ENCODE data around the gene STMP1.
A peak's percentile ranks its signal among the peaks of the same experiment; 100 is the strongest.
"Not testable (repeated sequence)": the region's sequence is repeated elsewhere in the genome, so short reads cannot be mapped to it uniquely, and the experiment has no call there.

The STMP1 gene

GRCh38 chr7:135662373-135663114 is at the start of gene STMP1:
Gene STMP1, plus strand, starts transcription at chr7:135662514.
- DNase-seq: peak; percentile 99

- DNase-seq: no peak
These were observed 46.2 kb upstream of the STMP1 start for GRCh38 chr7:135616136-135616535.

- no peak for DNase-seq
These were observed 44.5 kb upstream of the STMP1 start for GRCh38 chr7:135617781-135618180.

- no peak for DNase-seq
These were observed 43.8 kb upstream of the STMP1 start for GRCh38 chr7:135618510-135618909.

GRCh38 chr7:135620447-135620846 is 41.9 kb upstream of the STMP1 start:
- DNase-seq: peak; percentile 4

- peak; percentile 71 for DNase-seq
These were observed 41.1 kb upstream of the STMP1 start for GRCh38 chr7:135620980-135621850.

- no peak for DNase-seq
These were observed 28.0 kb upstream of the STMP1 start for GRCh38 chr7:135634191-135634878.

GRCh38 chr7:135639690-135640089 is 22.6 kb upstream of the STMP1 start:
- DNase-seq: not testable (repeated sequence)

- no peak for DNase-seq
These were observed 18.2 kb upstream of the STMP1 start for GRCh38 chr7:135644154-135644553.

GRCh38 chr7:135644729-135645128 is 17.6 kb upstream of the STMP1 start:
- DNase-seq: no peak

GRCh38 chr7:135645296-135645904 is 16.9 kb upstream of the STMP1 start:
- peak; percentile 53 for DNase-seq

GRCh38 chr7:135647755-135648154 is 14.6 kb upstream of the STMP1 start:
- no peak for DNase-seq

- DNase-seq: no peak
These were observed 14.1 kb upstream of the STMP1 start for GRCh38 chr7:135648235-135648634.

- peak; percentile 82 for DNase-seq
These were observed 11.3 kb upstream of the STMP1 start for GRCh38 chr7:135650831-135651573.

- DNase-seq: no peak
These were observed 8.8 kb upstream of the STMP1 start for GRCh38 chr7:135653340-135654080.

GRCh38 chr7:135658564-135658963 is 3.8 kb upstream of the STMP1 start:
- DNase-seq: no peak

- peak; percentile 42 for DNase-seq
These were observed 3.0 kb upstream of the STMP1 start for GRCh38 chr7:135659159-135659846.

- DNase-seq: no peak
These were observed 797 bp upstream of the STMP1 start for GRCh38 chr7:135661311-135662122.

- DNase-seq: no peak
These were observed 266 bp upstream of the STMP1 start for GRCh38 chr7:135662123-135662372.

GRCh38 chr7:135664046-135664589 is 1.8 kb downstream of the STMP1 start:
- DNase-seq: peak; percentile 69

Measured in suppressor macrophage treated with lipopolysaccharide for 4 hours (primary cell).